ENCODE measurements around the gene FOLR2.

The FOLR2 gene

GRCh38 chr11:72245263-72245816 lies 28.7 kb downstream of the FOLR2 start:
- no peak for DNase-seq (ENCODE audit: low read depth)
- H3K4me3 ChIP-seq (ENCODE audit: low read length): no peak overlapping the region
- TF ChIP-seq CTCF (conservative IDR thresholded peaks at IDR 0.05; ENCODE audit: low read depth, low read length): no peak

GRCh38 chr11:72247584-72247983 lies 31.0 kb downstream of the FOLR2 start:
- TF ChIP-seq CTCF (conservative IDR thresholded peaks at IDR 0.05; ENCODE audit: low read depth, low read length): no peak
- H3K4me3 ChIP-seq (ENCODE audit: low read length): no peak overlapping the region
- no peak for DNase-seq (ENCODE audit: low read depth)

- DNase-seq (ENCODE audit: low read depth): no peak
Measured at GRCh38 chr11:72249961-72250360, 33.4 kb downstream of the FOLR2 start.

GRCh38 chr11:72250661-72251464 lies 34.3 kb downstream of the FOLR2 start:
- H3K4me3 ChIP-seq (ENCODE audit: low read length): no peak overlapping the region
- DNase-seq (ENCODE audit: low read depth): no peak
- no peak for TF ChIP-seq CTCF (conservative IDR thresholded peaks at IDR 0.05; ENCODE audit: low read depth, low read length)

More at GRCh38 chr11:72249961-72250360, 33.4 kb downstream of the FOLR2 start:
- no peak for TF ChIP-seq CTCF (conservative IDR thresholded peaks at IDR 0.05; ENCODE audit: low read depth, low read length)
- no peak overlapping the region for H3K4me3 ChIP-seq (ENCODE audit: low read length)

- no peak for TF ChIP-seq CTCF (conservative IDR thresholded peaks at IDR 0.05; ENCODE audit: low read depth, low read length)
- H3K4me3 ChIP-seq (ENCODE audit: low read length): no peak overlapping the region
- DNase-seq (ENCODE audit: low read depth): no peak
Measured at GRCh38 chr11:72251614-72252013, 35.0 kb downstream of the FOLR2 start.

- no peak overlapping the region for H3K4me3 ChIP-seq (ENCODE audit: low read length)
- no peak for TF ChIP-seq CTCF (conservative IDR thresholded peaks at IDR 0.05; ENCODE audit: low read depth, low read length)
- no peak for DNase-seq (ENCODE audit: low read depth)
Measured at GRCh38 chr11:72253392-72253791, 36.8 kb downstream of the FOLR2 start.

Data from retinal pigment epithelial cell (primary cell).